K562 (cell line): ENCODE data around the gene SLC17A9. TPM values are rescaled to one million over a fixed set of nuclear protein-coding genes. Genes with fewer than 3 reads are reported as not detected.

Source experiments
- DNMT1 ChIP-seq: fragments of 450-650 bp; IDR thresholded peaks from 2 replicates; pipeline ENCODE4 v1.6.1; 2016; ENCODE audit warnings: antibody characterized with exemption, mild to moderate bottlenecking
- DPF2 ChIP-seq: fragments of 450-650 bp; IDR thresholded peaks from 2 replicates; pipeline ENCODE4 v1.6.1; 2016
- ETS2 ChIP-seq: IDR thresholded peaks from 2 replicates; pipeline ENCODE4 v1.6.1; 2016; ENCODE audit warnings: borderline replicate concordance, missing genetic modification characterization, mild to moderate bottlenecking, moderate library complexity, missing compliant biosample characterization; ENCODE audit not compliant: poor library complexity, severe bottlenecking
- ETV1 ChIP-seq: fragments of 450-650 bp; conservative IDR thresholded peaks from 2 replicates; pipeline ENCODE4 v1.6.1; 2016; ENCODE audit warnings: missing genetic modification characterization, control low read depth, low read depth, missing compliant biosample characterization
- GTF2F1 ChIP-seq: IDR thresholded peaks from 2 replicates; pipeline ENCODE4 v1.6.1; 2011; ENCODE audit warnings: low read depth, low read length, improper control_type of control experiment
- HDAC6 ChIP-seq: IDR thresholded peaks from 2 replicates; pipeline ENCODE4 v1.6.1; 2012; ENCODE audit warnings: low read depth, mild to moderate bottlenecking, control low read depth, inconsistent platforms, low read length, moderate library complexity
- HDAC8 ChIP-seq: fragments of 450-650 bp; IDR thresholded peaks from 2 replicates; pipeline ENCODE4 v1.6.1; 2016; ENCODE audit warnings: mild to moderate bottlenecking, missing genetic modification characterization, moderate library complexity, missing compliant biosample characterization
- JUNB ChIP-seq: fragments of 450-650 bp; formaldehyde crosslinking; conservative IDR thresholded peaks from 2 replicates; pipeline ENCODE4 v1.4.0; 2020; ENCODE audit warnings: mild to moderate bottlenecking
- MEF2D ChIP-seq: conservative IDR thresholded peaks from 2 replicates; pipeline ENCODE4 v1.6.1; 2016; ENCODE audit warnings: low read depth, missing genetic modification characterization, missing compliant biosample characterization
- MEIS2 ChIP-seq: fragments of 450-650 bp; IDR thresholded peaks from 2 replicates; pipeline ENCODE4 v1.6.1; 2014; ENCODE audit warnings: mild to moderate bottlenecking; ENCODE audit not compliant: partially characterized antibody
- MNT ChIP-seq, 2 experiments: fragments of 450-650 bp; conservative IDR thresholded peaks; 2 replicates each; pipeline ENCODE4 v1.6.1; 2017; ENCODE audit warnings: mild to moderate bottlenecking in 2 of 2, moderate library complexity in 2 of 2
- NFE2 ChIP-seq: IDR thresholded peaks from 2 replicates; pipeline ENCODE4 v1.6.1; 2014; ENCODE audit warnings: antibody characterized with exemption, low read depth
- NONO ChIP-seq, 2 experiments: fragments of 200-400 bp in 1 of 2; fragments of 450-650 bp in 1 of 2; formaldehyde crosslinking in 1 of 2; IDR thresholded peaks; 2 replicates each; pipeline ENCODE4 v1.6.1; 2017; ENCODE audit warnings: low read depth in 2 of 2, mild to moderate bottlenecking in 2 of 2, moderate library complexity in 2 of 2, low read length in 1 of 2
- SMARCB1 ChIP-seq: IDR thresholded peaks from 2 replicates; pipeline ENCODE4 v1.6.1; 2011; ENCODE audit warnings: improper control_type of control experiment, low read depth; ENCODE audit not compliant: insufficient read length
- STAT5B ChIP-seq: fragments of 250-450 bp; sonication (Bioruptor Pico); IDR thresholded peaks from 2 replicates; pipeline ENCODE4 v1.8.0; 2021; ENCODE audit warnings: mild to moderate bottlenecking, inconsistent platforms
- TAF15 ChIP-seq: fragments of 200-400 bp; formaldehyde crosslinking; IDR thresholded peaks from 2 replicates; pipeline ENCODE4 v1.6.1; 2017; ENCODE audit warnings: mild to moderate bottlenecking, low read depth, low read length, moderate library complexity
- WHSC1 ChIP-seq: IDR thresholded peaks from one replicate; pipeline ENCODE4 v1.6.1; 2012; ENCODE audit warnings: low read length, control low read depth, inconsistent platforms
- ZBTB17 ChIP-seq: fragments of 450-650 bp; formaldehyde crosslinking; IDR thresholded peaks from 2 replicates; pipeline ENCODE4 v1.4.0; 2020; ENCODE audit warnings: mild to moderate bottlenecking
- ZNF695 ChIP-seq: fragments of 450-650 bp; formaldehyde crosslinking; IDR thresholded peaks from 2 replicates; pipeline ENCODE4 v1.4.0; 2020; ENCODE audit warnings: mild to moderate bottlenecking, moderate library complexity
- polyA plus RNA-seq, 8 experiments: library from polyadenylated mRNA; depleted of rRNA in 4 of 8; stranded (reverse) in 5 of 8; unstranded in 3 of 8; fragments of >200 nt; fragmentation: Nextera tagmentation in 2 of 8; fragmentation: Illumina TruSeq in 1 of 8; extraction: Ambion mirVana in 2 of 8; extraction: Trizol in 1 of 8; gene quantifications; 2 replicates each; pipeline versions ENCODE4 v1.2.1 to v1.2.3, GENCODE V29; 2011 to 2014; ENCODE audit warnings: inconsistent platforms in 1 of 8, missing spikeins in 1 of 8
- total RNA-seq, 7 experiments: library from RNA; depleted of rRNA in 6 of 7; stranded (reverse); fragments of >200 nt in 6 of 7; fragmentation: Illumina TruSeq in 2 of 7; extraction: Trizol in 2 of 7; gene quantifications; 2 replicates each; pipeline versions ENCODE4 v1.2.1 to v1.2.3, GENCODE V29; 2011 to 2021; ENCODE audit warnings: low replicate concordance in 1 of 7
- TF ChIP-seq, protein P1 (sequence below): fragments of 150-350 bp; IDR thresholded peaks from 2 replicates; pipeline ENCODE4 v1.6.1; 2014; ENCODE audit warnings: low read depth, mild to moderate bottlenecking, low read length, borderline replicate concordance
- TF ChIP-seq, protein P2 (sequence below): fragments of 450-650 bp; formaldehyde crosslinking; IDR thresholded peaks from 2 replicates; pipeline ENCODE4 v1.4.0; 2022; ENCODE audit warnings: mild to moderate bottlenecking, moderate library complexity

The SLC17A9 gene
- total and polyA plus RNA-seq, 9 of the 15 experiments (the other 6 are each of a cell fraction or from before 2014, with no cell fraction given) = 0.04 to 0.31 TPM; not detected in 7

GRCh38 chr20:62937268-62938104 is 15.0 kb upstream of the SLC17A9 start (continued):
- TF ChIP-seq ETS2 (no peak), TAF15 (no peak), NFE2 (no peak), DNMT1 (no peak), MEF2D (no peak), ETV1 (tag) (0 out of 2 replicates have a peak, but pooled peaks have one; percentile 7), NONO (IDR thresholded peaks at IDR 0.05; ENCODE audit: low read depth in 2 of 2, low read length in 1 of 2) (no peak), WHSC1 (no peak), HDAC8 (tag) (no peak), DPF2 (peak; percentile 25; the same call in 1 of the 2 replicates), ZNF695 (CRISPR knock-in tag) (no peak), JUNB (CRISPR knock-in tag) (no peak), ZBTB17 (CRISPR knock-in tag) (peak; percentile 63; the same call in 1 of the 2 replicates), MNT (conservative IDR thresholded peaks at IDR 0.05) (peak; percentile 68 to 86), HDAC6 (no peak), SMARCB1 (no peak), MEIS2 (peak; percentile 80), STAT5B (CRISPR knock-in tag) (no peak), GTF2F1 (no peak)
- TF ChIP-seq, protein P1, sequence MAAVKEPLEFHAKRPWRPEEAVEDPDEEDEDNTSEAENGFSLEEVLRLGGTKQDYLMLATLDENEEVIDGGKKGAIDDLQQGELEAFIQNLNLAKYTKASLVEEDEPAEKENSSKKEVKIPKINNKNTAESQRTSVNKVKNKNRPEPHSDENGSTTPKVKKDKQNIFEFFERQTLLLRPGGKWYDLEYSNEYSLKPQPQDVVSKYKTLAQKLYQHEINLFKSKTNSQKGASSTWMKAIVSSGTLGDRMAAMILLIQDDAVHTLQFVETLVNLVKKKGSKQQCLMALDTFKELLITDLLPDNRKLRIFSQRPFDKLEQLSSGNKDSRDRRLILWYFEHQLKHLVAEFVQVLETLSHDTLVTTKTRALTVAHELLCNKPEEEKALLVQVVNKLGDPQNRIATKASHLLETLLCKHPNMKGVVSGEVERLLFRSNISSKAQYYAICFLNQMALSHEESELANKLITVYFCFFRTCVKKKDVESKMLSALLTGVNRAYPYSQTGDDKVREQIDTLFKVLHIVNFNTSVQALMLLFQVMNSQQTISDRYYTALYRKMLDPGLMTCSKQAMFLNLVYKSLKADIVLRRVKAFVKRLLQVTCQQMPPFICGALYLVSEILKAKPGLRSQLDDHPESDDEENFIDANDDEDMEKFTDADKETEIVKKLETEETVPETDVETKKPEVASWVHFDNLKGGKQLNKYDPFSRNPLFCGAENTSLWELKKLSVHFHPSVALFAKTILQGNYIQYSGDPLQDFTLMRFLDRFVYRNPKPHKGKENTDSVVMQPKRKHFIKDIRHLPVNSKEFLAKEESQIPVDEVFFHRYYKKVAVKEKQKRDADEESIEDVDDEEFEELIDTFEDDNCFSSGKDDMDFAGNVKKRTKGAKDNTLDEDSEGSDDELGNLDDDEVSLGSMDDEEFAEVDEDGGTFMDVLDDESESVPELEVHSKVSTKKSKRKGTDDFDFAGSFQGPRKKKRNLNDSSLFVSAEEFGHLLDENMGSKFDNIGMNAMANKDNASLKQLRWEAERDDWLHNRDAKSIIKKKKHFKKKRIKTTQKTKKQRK = no peak
- TF ChIP-seq, protein P2, sequence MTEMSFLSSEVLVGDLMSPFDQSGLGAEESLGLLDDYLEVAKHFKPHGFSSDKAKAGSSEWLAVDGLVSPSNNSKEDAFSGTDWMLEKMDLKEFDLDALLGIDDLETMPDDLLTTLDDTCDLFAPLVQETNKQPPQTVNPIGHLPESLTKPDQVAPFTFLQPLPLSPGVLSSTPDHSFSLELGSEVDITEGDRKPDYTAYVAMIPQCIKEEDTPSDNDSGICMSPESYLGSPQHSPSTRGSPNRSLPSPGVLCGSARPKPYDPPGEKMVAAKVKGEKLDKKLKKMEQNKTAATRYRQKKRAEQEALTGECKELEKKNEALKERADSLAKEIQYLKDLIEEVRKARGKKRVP = no peak
